ENCODE results near the gene OR5C1.

GRCh38 chr9:122781671-122782070, 7.1 kb upstream of the OR5C1 start:
- no peak for TF ChIP-seq CTCF (IDR thresholded peaks at IDR 0.05)
- no peak for TF ChIP-seq SIN3A (IDR thresholded peaks at IDR 0.05; ENCODE audit: borderline replicate concordance, insufficient read depth, low read depth, low read length)
- TF ChIP-seq POLR2AphosphoS5 (IDR thresholded peaks at IDR 0.05; ENCODE audit: low read depth, low read length), result no peak
- TF ChIP-seq, protein P1, sequence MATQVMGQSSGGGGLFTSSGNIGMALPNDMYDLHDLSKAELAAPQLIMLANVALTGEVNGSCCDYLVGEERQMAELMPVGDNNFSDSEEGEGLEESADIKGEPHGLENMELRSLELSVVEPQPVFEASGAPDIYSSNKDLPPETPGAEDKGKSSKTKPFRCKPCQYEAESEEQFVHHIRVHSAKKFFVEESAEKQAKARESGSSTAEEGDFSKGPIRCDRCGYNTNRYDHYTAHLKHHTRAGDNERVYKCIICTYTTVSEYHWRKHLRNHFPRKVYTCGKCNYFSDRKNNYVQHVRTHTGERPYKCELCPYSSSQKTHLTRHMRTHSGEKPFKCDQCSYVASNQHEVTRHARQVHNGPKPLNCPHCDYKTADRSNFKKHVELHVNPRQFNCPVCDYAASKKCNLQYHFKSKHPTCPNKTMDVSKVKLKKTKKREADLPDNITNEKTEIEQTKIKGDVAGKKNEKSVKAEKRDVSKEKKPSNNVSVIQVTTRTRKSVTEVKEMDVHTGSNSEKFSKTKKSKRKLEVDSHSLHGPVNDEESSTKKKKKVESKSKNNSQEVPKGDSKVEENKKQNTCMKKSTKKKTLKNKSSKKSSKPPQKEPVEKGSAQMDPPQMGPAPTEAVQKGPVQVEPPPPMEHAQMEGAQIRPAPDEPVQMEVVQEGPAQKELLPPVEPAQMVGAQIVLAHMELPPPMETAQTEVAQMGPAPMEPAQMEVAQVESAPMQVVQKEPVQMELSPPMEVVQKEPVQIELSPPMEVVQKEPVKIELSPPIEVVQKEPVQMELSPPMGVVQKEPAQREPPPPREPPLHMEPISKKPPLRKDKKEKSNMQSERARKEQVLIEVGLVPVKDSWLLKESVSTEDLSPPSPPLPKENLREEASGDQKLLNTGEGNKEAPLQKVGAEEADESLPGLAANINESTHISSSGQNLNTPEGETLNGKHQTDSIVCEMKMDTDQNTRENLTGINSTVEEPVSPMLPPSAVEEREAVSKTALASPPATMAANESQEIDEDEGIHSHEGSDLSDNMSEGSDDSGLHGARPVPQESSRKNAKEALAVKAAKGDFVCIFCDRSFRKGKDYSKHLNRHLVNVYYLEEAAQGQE (IDR thresholded peaks at IDR 0.05; ENCODE audit: insufficient read depth in 1 of 2, low read depth in 2 of 2, low read length in 1 of 2), result no peak
- no peak for TF ChIP-seq TCF7L2 (IDR thresholded peaks at IDR 0.05; ENCODE audit: low read depth, low read length)
